Testis (tissue), 3 donors: Measurements from ENCODE around the gene COBL. TPM values are rescaled to one million over a fixed set of nuclear protein-coding genes. Genes with fewer than 3 reads are reported as not detected.

Experiments used
- DNase-seq: peaks from one replicate; pipeline ENCODE4 v3.0.0-alpha.2; 2019
- H3K27ac ChIP-seq, 2 donors: fragments of 200-600 bp; sonication (generic); one replicate each; pipeline ENCODE4 v1.5.1; 2019
- H3K27me3 ChIP-seq: fragments of 200-600 bp; sonication (generic); one replicate; pipeline ENCODE4 v1.5.1; 2019
- H3K36me3 ChIP-seq: fragments of 200-600 bp; sonication (generic); one replicate; pipeline ENCODE4 v1.5.1; 2017; ENCODE audit warnings: low read depth; ENCODE audit errors: missing control alignments
- H3K4me1 ChIP-seq: fragments of 200-600 bp; sonication (generic); one replicate; pipeline ENCODE4 v1.5.1; 2019
- H3K4me3 ChIP-seq, 2 donors: fragments of 200-600 bp; sonication (generic); one replicate each; pipeline ENCODE4 v1.5.1; 2017 to 2019
- H3K9me3 ChIP-seq: fragments of 200-600 bp; sonication (generic); one replicate; pipeline ENCODE4 v1.5.1; 2017
- POLR2A ChIP-seq: fragments of 450-650 bp; IDR thresholded peaks from one replicate; pipeline ENCODE4 v1.6.1; 2017; ENCODE audit warnings: antibody characterized with exemption, mild to moderate bottlenecking, moderate library complexity
- WGBS, 2 donors: methylation state at CpG; one replicate each; pipeline ENCODE4 v1.1.5; 2018; 5-methylcytosine and 5-hydroxymethylcytosine counted together
- intact Hi-C: fragments of 100-400 bp; cut with DNase I; formaldehyde crosslinking; loops from one replicate; pipeline ENCODE4 v1.15.1; 2023; ENCODE audit warnings: low total_unique reads
- polyA plus RNA-seq: library from polyadenylated mRNA; stranded (reverse); fragments of 350-450 nt; fragmentation: Illumina TruSeq; extraction: RNeasy Lipid Tissue Mini Kit (QIAGEN cat#74804); gene quantifications from one replicate; pipeline ENCODE4 v1.2.3, GENCODE V29; 2014; ENCODE audit warnings: low read depth, low replicate concordance; ENCODE audit not compliant: insufficient read depth
- total RNA-seq, 2 donors: library from RNA; depleted of rRNA; stranded (reverse); fragments of >200 nt; gene quantifications; one replicate each; pipeline ENCODE4 v1.2.3, GENCODE V29; 2016
- TF ChIP-seq, protein P1 (sequence below), 3 experiments: fragments of 450-650 bp in 2 of 3; fragments of 200-600 bp in 1 of 3; sonication (generic) in 1 of 3; IDR thresholded peaks; one replicate each; pipeline ENCODE4 v1.5.1; 2016 to 2019; ENCODE audit warnings: antibody characterized with exemption in 3 of 3, mild to moderate bottlenecking in 2 of 3, moderate library complexity in 1 of 3

Gene COBL
- total and polyA plus RNA-seq, 3 donors from 2014 or later = 9.2 to 14.8 (median 12.3) TPM

DNA sequence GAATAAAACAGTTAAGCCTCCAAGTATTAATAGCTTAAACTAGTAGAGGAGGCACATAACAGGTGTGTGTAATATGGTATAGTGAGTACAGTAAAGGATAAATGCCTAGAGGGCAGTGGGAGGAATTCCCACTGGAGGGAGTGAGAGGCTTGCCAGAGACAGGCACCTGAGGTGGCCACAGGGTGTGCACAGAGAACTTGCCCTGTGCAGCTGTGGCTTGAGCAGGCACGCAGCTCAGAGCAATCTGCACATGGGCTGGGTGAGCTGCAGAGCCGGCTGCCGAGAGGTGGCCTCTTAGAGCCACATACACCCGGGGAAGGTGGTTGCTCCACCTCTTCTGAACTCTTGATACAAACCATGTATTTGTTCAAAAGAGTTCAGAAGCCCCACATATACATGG, 237.1 kb downstream of the COBL start:
- WGBS, 2 donors = 83 to 88% methylated on average over 4 of the region's 4 CpGs
- Histone ChIP-seq H3K36me3 (no peaks in the 10 kb centered on the region), H3K4me1 (no peaks in the 10 kb centered on the region), H3K4me3 (no peak overlapping the region), H3K27me3 (no peaks in the 10 kb centered on the region), H3K9me3 (no peaks in the 10 kb centered on the region), H3K27ac (no peak overlapping the region)
- no peak for DNase-seq
- no peak for TF ChIP-seq POLR2A
- intact Hi-C loops = no loop called here

DNA sequence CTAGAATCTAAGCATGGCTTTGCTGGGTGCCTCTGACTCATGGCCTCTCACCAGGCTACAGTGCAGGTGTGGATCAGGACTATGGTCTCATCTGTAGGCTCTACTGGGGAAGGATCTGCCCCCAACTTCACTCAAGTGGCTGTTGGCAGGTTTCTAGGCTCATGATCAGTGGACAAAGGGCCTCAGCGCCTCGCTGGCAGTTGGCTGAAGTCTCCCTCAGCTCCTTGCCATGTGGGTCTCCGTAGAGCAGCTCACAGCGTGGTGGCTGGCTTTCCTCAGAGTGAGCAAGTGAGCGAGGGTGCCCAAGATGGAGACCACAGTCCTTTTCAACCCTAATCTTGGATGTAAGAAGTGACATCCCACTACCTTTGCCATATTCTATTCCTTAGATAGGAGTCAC, 238.0 kb downstream of the COBL start:
- H3K27me3 ChIP-seq = no peaks in the 10 kb centered on the region
- no peak overlapping the region for H3K27ac ChIP-seq
- H3K9me3 ChIP-seq = no peaks in the 10 kb centered on the region
- TF ChIP-seq, protein P1, sequence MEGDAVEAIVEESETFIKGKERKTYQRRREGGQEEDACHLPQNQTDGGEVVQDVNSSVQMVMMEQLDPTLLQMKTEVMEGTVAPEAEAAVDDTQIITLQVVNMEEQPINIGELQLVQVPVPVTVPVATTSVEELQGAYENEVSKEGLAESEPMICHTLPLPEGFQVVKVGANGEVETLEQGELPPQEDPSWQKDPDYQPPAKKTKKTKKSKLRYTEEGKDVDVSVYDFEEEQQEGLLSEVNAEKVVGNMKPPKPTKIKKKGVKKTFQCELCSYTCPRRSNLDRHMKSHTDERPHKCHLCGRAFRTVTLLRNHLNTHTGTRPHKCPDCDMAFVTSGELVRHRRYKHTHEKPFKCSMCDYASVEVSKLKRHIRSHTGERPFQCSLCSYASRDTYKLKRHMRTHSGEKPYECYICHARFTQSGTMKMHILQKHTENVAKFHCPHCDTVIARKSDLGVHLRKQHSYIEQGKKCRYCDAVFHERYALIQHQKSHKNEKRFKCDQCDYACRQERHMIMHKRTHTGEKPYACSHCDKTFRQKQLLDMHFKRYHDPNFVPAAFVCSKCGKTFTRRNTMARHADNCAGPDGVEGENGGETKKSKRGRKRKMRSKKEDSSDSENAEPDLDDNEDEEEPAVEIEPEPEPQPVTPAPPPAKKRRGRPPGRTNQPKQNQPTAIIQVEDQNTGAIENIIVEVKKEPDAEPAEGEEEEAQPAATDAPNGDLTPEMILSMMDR (IDR thresholded peaks at IDR 0.05) = no peak
- TF ChIP-seq POLR2A = no peak
- H3K4me3 ChIP-seq = no peak overlapping the region
- H3K36me3 ChIP-seq = no peaks in the 10 kb centered on the region
- 98 to 100% methylated on average over 2 to 5 of the region's 5 CpGs for WGBS, 2 donors
- H3K4me1 ChIP-seq = no peaks in the 10 kb centered on the region
- DNase-seq = no peak
- intact Hi-C loops = no loop called here

DNA sequence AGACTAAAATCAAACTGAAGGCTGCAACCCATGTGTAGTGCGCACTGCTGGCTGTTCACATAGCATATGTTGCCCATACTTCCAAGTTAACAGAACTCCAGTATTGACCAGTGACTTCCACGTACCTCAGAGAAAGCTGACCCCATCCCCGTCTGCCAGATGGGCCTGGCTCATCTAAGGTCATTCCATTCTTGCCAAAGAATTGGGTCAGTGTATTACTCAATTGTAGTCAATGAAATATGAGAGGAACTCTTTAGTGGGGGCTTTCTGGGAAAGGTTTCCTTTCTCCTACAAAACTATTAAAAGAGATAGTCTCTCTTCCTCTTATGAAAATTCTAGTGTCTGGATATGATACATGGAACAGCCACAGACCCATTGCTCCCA, 238.6 kb downstream of the COBL start:
- Histone ChIP-seq H3K36me3 (no peaks in the 10 kb centered on the region), H3K27me3 (no peaks in the 10 kb centered on the region), H3K27ac (no peak overlapping the region), H3K4me3 (no peak overlapping the region), H3K4me1 (no peaks in the 10 kb centered on the region), H3K9me3 (no peaks in the 10 kb centered on the region)
- WGBS, 2 donors = 66 to 94% methylated on average over 3 of the region's 3 CpGs
- no peak for DNase-seq
- TF ChIP-seq, protein P1 (IDR thresholded peaks at IDR 0.05) = no peak
- no peak for TF ChIP-seq POLR2A
- intact Hi-C loops = no loop called here

DNA sequence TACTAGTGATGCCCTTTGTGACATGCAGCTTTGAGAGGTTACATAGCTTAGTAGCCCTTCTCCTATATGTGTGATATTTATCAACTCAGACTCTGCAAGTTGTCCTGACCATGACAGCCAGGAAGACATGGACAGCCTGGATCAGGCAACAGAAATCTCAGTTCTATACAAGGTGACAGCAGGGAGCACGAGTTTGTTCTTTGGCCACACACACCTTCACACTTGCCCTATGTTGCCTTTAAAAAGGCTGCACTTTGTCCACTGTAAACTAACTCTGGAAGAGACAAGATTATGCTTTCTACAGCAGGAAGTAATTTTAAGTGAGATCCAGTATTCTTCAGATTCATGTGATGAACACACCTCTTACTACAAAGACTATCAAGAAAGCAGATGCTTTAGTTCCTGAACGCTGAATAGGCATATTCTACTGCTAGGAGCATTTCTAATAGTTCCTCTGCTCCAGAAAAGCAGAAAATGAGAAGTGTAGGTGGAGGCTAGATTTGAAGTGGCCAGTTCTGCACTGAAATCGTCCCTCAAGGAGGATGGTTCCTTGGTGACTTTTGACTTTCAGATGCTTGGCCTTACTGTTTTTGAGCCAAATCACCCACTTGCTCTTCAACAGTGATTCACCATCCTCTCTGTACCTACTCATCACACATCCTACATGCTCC, 239.2 kb downstream of the COBL start:
- no peak overlapping the region for H3K4me3 ChIP-seq
- intact Hi-C loops = no loop called here
- DNase-seq = no peak
- TF ChIP-seq, protein P1 (IDR thresholded peaks at IDR 0.05) = no peak
- TF ChIP-seq POLR2A = no peak
- 72 to 85% methylated on average over 3 of the region's 3 CpGs for WGBS, 2 donors
- no peaks in the 10 kb centered on the region for H3K4me1 ChIP-seq
- H3K9me3 ChIP-seq = no peaks in the 10 kb centered on the region
- no peak overlapping the region for H3K27ac ChIP-seq
- no peaks in the 10 kb centered on the region for H3K27me3 ChIP-seq
- no peaks in the 10 kb centered on the region for H3K36me3 ChIP-seq

DNA sequence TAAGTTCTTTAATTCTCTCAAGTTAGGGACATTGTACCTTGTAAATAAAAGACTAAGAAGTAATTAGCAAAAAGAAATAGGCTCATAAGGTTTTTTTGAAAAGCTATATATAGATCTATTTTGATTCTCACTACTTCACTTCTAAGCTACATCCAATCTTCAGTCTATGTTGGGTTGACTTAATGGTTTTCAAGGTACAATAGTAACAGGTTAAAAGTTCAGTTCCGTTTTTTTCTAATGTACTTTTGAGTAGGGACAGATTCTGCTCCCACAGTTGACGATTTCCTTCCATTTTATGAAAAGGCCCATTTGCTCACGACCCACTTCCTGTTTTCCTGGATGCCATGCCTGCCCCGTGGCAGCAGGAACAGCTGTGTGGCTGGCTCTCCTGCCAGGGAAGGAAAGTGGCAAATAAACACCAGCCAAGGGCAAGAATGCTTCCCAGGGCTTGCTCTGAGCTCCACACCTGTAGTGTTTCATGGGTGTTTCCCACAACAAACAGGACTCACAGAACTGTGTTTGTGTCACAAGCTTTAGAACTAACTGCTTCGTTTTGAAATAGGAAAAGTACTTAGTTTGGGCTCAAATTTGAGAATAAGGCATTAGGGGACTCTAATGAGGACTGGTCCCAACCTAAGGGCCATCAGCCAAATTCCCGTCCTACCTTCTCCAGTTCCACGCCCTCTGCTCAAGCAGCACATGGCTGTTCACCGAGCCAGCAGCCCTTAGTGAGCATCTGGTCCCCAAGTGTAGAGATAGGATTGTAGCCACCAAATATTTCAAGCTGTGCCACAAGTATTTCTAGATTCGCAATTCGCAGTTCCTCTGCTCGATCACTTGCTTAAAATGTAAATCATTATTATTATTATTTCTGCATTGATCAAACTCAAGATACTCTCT, 240.7 kb downstream of the COBL start:
- intact Hi-C loops = no loop called here
- H3K27me3 ChIP-seq = no peaks in the 10 kb centered on the region
- no peaks in the 10 kb centered on the region for H3K36me3 ChIP-seq
- DNase-seq = no peak
- H3K9me3 ChIP-seq = no peaks in the 10 kb centered on the region
- TF ChIP-seq, protein P1 (IDR thresholded peaks at IDR 0.05) = no peak
- no peak for TF ChIP-seq POLR2A
- no peak overlapping the region for H3K4me3 ChIP-seq
- H3K27ac ChIP-seq = no peak overlapping the region
- 78 to 87% methylated on average over 11 of the region's 11 CpGs for WGBS, 2 donors
- H3K4me1 ChIP-seq = no peaks in the 10 kb centered on the region
